HepG2 (cell line): ENCODE results near the gene OSCP1. TPM values are rescaled to one million over a fixed set of nuclear protein-coding genes. Genes with fewer than 3 reads are reported as not detected.

Experiments used
- ASH2L ChIP-seq: fragments of 300-600, 200-600 bp; sonication (generic); IDR thresholded peaks from 2 replicates; pipeline ENCODE4 v1.7.0; 2017; ENCODE audit warnings: low read depth, mild to moderate bottlenecking, moderate library complexity, mixed read lengths, low read length; ENCODE audit not compliant: insufficient read length
- EED ChIP-seq: sonication (generic); formaldehyde crosslinking; IDR thresholded peaks from 2 replicates; pipeline ENCODE4 v1.5.0; 2020; ENCODE audit warnings: mild to moderate bottlenecking, missing genetic modification reagents
- KLF13 ChIP-seq: sonication (generic); formaldehyde crosslinking; IDR thresholded peaks from 2 replicates; pipeline ENCODE4 v1.4.0; 2020; ENCODE audit warnings: mild to moderate bottlenecking, missing genetic modification reagents
- MAZ ChIP-seq, 2 experiments: sonication (generic) in 1 of 2; formaldehyde crosslinking in 1 of 2; IDR thresholded peaks; 2 replicates each; pipeline versions ENCODE4 v1.5.0 to v1.6.1; 2012 to 2020; ENCODE audit warnings: low read depth in 2 of 2, mild to moderate bottlenecking in 2 of 2, borderline replicate concordance in 1 of 2, improper control_type of control experiment in 1 of 2, low read length in 1 of 2, missing genetic modification reagents in 1 of 2, moderate library complexity in 1 of 2
- MED8 ChIP-seq: sonication (generic); formaldehyde crosslinking; IDR thresholded peaks from 2 replicates; pipeline ENCODE4 v1.8.1; 2023; ENCODE audit warnings: mild to moderate bottlenecking, missing genetic modification reagents; ENCODE audit not compliant: insufficient replicate concordance
- NFIB ChIP-seq: sonication (generic); formaldehyde crosslinking; IDR thresholded peaks from 2 replicates; pipeline ENCODE4 v1.9.0; 2021; ENCODE audit warnings: missing genetic modification reagents, mild to moderate bottlenecking, borderline replicate concordance
- PHF20 ChIP-seq: sonication (generic); formaldehyde crosslinking; IDR thresholded peaks from 2 replicates; pipeline ENCODE4 v1.5.0; 2020; ENCODE audit warnings: mild to moderate bottlenecking, missing genetic modification reagents
- POLR2G ChIP-seq: fragments of 200-400 bp; formaldehyde crosslinking; IDR thresholded peaks from 2 replicates; pipeline ENCODE4 v1.6.1; 2018; ENCODE audit warnings: mild to moderate bottlenecking, low read depth, low read length, moderate library complexity
- SAFB2 ChIP-seq: sonication (generic); formaldehyde crosslinking; IDR thresholded peaks from 2 replicates; pipeline ENCODE4 v1.5.1; 2020; ENCODE audit warnings: missing genetic modification reagents, low read depth, mild to moderate bottlenecking, borderline replicate concordance
- SALL1 ChIP-seq: sonication (generic); formaldehyde crosslinking; IDR thresholded peaks from 2 replicates; pipeline ENCODE4 v1.8.0; 2022; ENCODE audit warnings: mild to moderate bottlenecking, missing genetic modification reagents
- TRIM24 ChIP-seq: sonication (generic); formaldehyde crosslinking; IDR thresholded peaks from 2 replicates; pipeline ENCODE4 v1.8.0; 2022; ENCODE audit warnings: mild to moderate bottlenecking, missing genetic modification reagents
- ZC3H4 ChIP-seq: sonication (generic); formaldehyde crosslinking; IDR thresholded peaks from 2 replicates; pipeline ENCODE4 v1.4.0; 2020; ENCODE audit warnings: missing genetic modification reagents, borderline replicate concordance
- ZNF570 ChIP-seq: sonication (generic); formaldehyde crosslinking; IDR thresholded peaks from 2 replicates; pipeline ENCODE4 v1.4.0; 2020; ENCODE audit warnings: mild to moderate bottlenecking, missing genetic modification reagents, borderline replicate concordance
- ZNF577 ChIP-seq: sonication (generic); formaldehyde crosslinking; IDR thresholded peaks from 2 replicates; pipeline ENCODE4 v1.4.0; 2020; ENCODE audit warnings: mild to moderate bottlenecking, low read depth, missing genetic modification reagents, borderline replicate concordance
- ZNF709 ChIP-seq: sonication (generic); formaldehyde crosslinking; IDR thresholded peaks from 2 replicates; pipeline ENCODE4 v1.5.0; 2020; ENCODE audit warnings: mild to moderate bottlenecking, missing genetic modification reagents
- ZNF777 ChIP-seq: sonication (generic); formaldehyde crosslinking; IDR thresholded peaks from 2 replicates; pipeline ENCODE4 v1.4.0; 2020; ENCODE audit warnings: missing genetic modification reagents
- polyA plus RNA-seq, 8 experiments: library from polyadenylated mRNA; depleted of rRNA in 3 of 8; stranded (reverse) in 7 of 8; unstranded in 1 of 8; fragments of >200 nt; fragmentation: Illumina TruSeq in 4 of 8; extraction: Trizol in 4 of 8; gene quantifications; 2 replicates each; pipeline versions ENCODE4 v1.2.1 to v1.2.3, GENCODE V29; 2011 to 2016; ENCODE audit warnings: low read depth in 4 of 8, missing spikeins in 1 of 8, mixed read lengths in 1 of 8; ENCODE audit not compliant: insufficient read depth in 1 of 8
- total RNA-seq, 5 experiments: library from RNA; depleted of rRNA; stranded (reverse); fragments of >200 nt; fragmentation: Illumina TruSeq; extraction: Trizol; gene quantifications; 2 replicates each; pipeline ENCODE4 v1.2.3, GENCODE V29; 2016; ENCODE audit warnings: low read depth in 1 of 5
- TF ChIP-seq, protein P1 (sequence below): sonication (generic); formaldehyde crosslinking; IDR thresholded peaks from 2 replicates; pipeline ENCODE4 v1.8.0; 2022; ENCODE audit warnings: mild to moderate bottlenecking, missing genetic modification reagents, borderline replicate concordance
- TF ChIP-seq, protein P2 (sequence below): sonication (generic); formaldehyde crosslinking; IDR thresholded peaks from 2 replicates; pipeline ENCODE4 v1.5.0; 2020; ENCODE audit warnings: missing genetic modification reagents, mild to moderate bottlenecking, borderline replicate concordance
- TF ChIP-seq, protein P3 (sequence below): sonication (generic); formaldehyde crosslinking; IDR thresholded peaks from 2 replicates; pipeline ENCODE4 v1.5.0; 2020; ENCODE audit warnings: missing genetic modification reagents, mild to moderate bottlenecking, borderline replicate concordance
- TF ChIP-seq, protein P4 (sequence below): sonication (generic); formaldehyde crosslinking; IDR thresholded peaks from 2 replicates; pipeline ENCODE4 v1.4.0; 2020; ENCODE audit warnings: missing genetic modification reagents
- TF ChIP-seq, protein P5 (sequence below): sonication (generic); formaldehyde crosslinking; IDR thresholded peaks from 2 replicates; pipeline ENCODE4 v1.8.0; 2022; ENCODE audit warnings: missing genetic modification reagents, mild to moderate bottlenecking, borderline replicate concordance
- TF ChIP-seq, protein P6 (sequence below): sonication (generic); formaldehyde crosslinking; IDR thresholded peaks from 2 replicates; pipeline ENCODE4 v1.5.0; 2020; ENCODE audit warnings: mild to moderate bottlenecking, low read depth, missing genetic modification reagents, borderline replicate concordance

OSCP1 gene
- total and polyA plus RNA-seq, 2 of the 13 experiments (the other 11 are each of a cell fraction or from before 2014, with no cell fraction given), result 0.60 to 0.84 TPM

DNA sequence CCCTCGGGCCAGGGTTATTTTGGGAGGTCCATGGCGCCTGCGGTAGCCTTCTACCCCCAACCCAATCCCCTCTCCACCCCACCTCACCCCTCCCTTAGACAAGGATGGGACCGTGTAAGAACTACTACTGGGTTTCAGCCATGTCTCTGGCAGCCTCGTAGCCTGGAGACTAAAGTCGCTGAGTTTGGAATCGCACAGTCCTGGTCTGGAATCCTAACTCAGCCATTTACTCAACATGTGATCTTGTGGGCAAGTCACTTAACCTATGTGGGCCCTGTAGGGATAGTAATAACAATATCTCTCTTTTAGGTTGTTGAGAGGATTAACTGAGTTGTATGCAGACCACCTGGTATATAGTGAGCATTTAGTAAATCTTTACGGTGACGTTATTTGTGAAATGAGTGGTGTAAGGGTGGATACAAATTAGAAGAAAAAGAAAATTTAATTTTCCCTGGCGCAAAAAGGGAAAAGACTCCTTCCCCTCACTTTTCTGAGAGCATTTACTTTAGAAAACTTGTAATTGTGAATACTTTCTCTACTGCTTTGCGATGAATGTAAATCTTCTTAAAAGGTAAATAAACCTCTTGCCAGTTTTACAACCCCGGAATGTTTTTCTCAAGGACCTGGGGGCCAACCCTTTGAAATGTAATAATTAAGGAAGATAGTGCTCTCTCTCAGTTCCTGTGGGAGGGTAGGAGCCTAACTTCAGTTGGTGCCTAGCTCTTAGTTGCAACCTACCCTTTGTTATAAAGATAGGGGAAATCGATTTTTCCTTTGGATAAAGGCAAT lies 14.5 kb upstream of the OSCP1 start (continued):
- TF ChIP-seq PHF20 (CRISPR knock-in tag), result no peak
- TF ChIP-seq ASH2L, result no peak
- TF ChIP-seq, protein P1, sequence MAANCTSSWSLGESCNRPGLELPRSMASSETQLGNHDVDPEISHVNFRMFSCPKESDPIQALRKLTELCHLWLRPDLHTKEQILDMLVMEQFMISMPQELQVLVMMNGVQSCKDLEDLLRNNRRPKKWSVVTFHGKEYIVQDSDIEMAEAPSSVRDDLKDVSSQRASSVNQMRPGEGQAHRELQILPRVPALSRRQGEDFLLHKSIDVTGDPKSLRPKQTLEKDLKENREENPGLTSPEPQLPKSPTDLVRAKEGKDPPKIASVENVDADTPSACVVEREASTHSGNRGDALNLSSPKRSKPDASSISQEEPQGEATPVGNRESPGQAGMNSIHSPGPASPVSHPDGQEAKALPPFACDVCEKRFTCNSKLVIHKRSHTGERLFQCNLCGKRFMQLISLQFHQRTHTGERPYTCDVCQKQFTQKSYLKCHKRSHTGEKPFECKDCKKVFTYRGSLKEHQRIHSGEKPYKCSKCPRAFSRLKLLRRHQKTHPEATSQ (CRISPR knock-in tag), result no peak
- 0 out of 2 replicates have a peak, but pooled peaks have one; percentile 69 for TF ChIP-seq ZC3H4
- no peak for TF ChIP-seq KLF13 (CRISPR knock-in tag)
- no peak for TF ChIP-seq ZNF570
- TF ChIP-seq, protein P2, sequence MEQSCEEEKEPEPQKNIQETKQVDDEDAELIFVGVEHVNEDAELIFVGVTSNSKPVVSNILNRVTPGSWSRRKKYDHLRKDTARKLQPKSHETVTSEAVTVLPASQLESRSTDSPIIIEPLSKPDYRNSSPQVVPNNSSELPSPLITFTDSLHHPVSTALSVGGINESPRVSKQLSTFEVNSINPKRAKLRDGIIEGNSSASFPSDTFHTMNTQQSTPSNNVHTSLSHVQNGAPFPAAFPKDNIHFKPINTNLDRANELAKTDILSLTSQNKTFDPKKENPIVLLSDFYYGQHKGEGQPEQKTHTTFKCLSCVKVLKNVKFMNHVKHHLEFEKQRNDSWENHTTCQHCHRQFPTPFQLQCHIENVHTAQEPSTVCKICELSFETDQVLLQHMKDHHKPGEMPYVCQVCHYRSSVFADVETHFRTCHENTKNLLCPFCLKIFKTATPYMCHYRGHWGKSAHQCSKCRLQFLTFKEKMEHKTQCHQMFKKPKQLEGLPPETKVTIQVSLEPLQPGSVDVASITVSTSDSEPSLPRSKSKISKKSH (CRISPR knock-in tag), result no peak
- peak; percentile 45; the same call in 1 of the 2 replicates for TF ChIP-seq SAFB2 (CRISPR knock-in tag)
- no peak for TF ChIP-seq POLR2G
- TF ChIP-seq MED8 (CRISPR knock-in tag), result no peak
- no peak for TF ChIP-seq ZNF709
- TF ChIP-seq, protein P3, sequence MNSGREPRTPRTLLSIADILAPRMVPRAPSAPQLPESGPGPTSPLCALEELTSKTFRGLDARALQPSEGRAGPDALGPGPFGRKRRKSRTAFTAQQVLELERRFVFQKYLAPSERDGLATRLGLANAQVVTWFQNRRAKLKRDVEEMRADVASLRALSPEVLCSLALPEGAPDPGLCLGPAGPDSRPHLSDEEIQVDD (CRISPR knock-in tag), result no peak
- TF ChIP-seq TRIM24 (CRISPR knock-in tag), result no peak
- no peak for TF ChIP-seq EED (CRISPR knock-in tag)
- no peak for TF ChIP-seq NFIB (CRISPR knock-in tag)
- TF ChIP-seq, protein P4, sequence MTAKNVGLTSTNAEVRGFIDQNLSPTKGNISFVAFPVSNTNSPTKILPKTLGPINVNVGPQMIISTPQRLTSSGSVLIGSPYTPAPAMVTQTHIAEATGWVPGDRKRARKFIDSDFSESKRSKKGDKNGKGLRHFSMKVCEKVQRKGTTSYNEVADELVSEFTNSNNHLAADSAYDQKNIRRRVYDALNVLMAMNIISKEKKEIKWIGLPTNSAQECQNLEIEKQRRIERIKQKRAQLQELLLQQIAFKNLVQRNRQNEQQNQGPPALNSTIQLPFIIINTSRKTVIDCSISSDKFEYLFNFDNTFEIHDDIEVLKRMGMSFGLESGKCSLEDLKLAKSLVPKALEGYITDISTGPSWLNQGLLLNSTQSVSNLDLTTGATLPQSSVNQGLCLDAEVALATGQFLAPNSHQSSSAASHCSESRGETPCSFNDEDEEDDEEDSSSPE (CRISPR knock-in tag), result no peak
- TF ChIP-seq ZNF577, result no peak
- TF ChIP-seq SALL1 (CRISPR knock-in tag), result no peak
- TF ChIP-seq MAZ (IDR thresholded peaks at IDR 0.05; ENCODE audit: borderline replicate concordance, low read depth, low read length), result peak; percentile 11; the same call in 1 of the 2 replicates
- TF ChIP-seq MAZ (CRISPR knock-in tag; IDR thresholded peaks at IDR 0.05; ENCODE audit: low read depth), result no peak
- no peak for TF ChIP-seq ZNF777 (CRISPR knock-in tag)
- TF ChIP-seq, protein P5, sequence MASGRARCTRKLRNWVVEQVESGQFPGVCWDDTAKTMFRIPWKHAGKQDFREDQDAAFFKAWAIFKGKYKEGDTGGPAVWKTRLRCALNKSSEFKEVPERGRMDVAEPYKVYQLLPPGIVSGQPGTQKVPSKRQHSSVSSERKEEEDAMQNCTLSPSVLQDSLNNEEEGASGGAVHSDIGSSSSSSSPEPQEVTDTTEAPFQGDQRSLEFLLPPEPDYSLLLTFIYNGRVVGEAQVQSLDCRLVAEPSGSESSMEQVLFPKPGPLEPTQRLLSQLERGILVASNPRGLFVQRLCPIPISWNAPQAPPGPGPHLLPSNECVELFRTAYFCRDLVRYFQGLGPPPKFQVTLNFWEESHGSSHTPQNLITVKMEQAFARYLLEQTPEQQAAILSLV (CRISPR knock-in tag), result peak; percentile 17; the same call in 1 of the 2 replicates
- TF ChIP-seq, protein P6, sequence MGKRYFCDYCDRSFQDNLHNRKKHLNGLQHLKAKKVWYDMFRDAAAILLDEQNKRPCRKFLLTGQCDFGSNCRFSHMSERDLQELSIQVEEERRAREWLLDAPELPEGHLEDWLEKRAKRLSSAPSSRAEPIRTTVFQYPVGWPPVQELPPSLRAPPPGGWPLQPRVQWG, result no peak
